Activated CD8-positive, alpha-beta memory T cell treated with anti-CD3 and anti-CD28 coated beads, Interleukin-2, amount 10 ng/mL, durations not matched to agents 7 days and 5 days (primary cell): ENCODE data around the gene CTR9. TPM values are rescaled to one million over a fixed set of nuclear protein-coding genes. Genes with fewer than 3 reads are reported as not detected.

Experiments used
- ATAC-seq: fragments of 150-1000 bp; cut with Tn5 transposase; one replicate; pipeline ENCODE4 v1.10.0; 2021; ENCODE audit warnings: moderate library complexity
- CTCF ChIA-PET: fragments of 350-600 bp; sonication (Branson Sonifier 250); formaldehyde crosslinking; loops from one replicate; lab custom pipeline; 2021; ENCODE audit warnings: antibody characterized with exemption; lab: Charles Lee
- DNase-seq: peaks from one replicate; pipeline ENCODE4 v3.0.0-alpha.2; 2020
- H3K27ac Mint-ChIP-seq: one replicate; pipeline ENCODE4 v1.8.0; 2021; ENCODE audit warnings: mild to moderate bottlenecking, mixed read lengths
- H3K27me3 Mint-ChIP-seq: one replicate; pipeline ENCODE4 v1.8.0; 2021; ENCODE audit warnings: mixed read lengths
- H3K36me3 Mint-ChIP-seq: one replicate; pipeline ENCODE4 v1.8.0; 2021; ENCODE audit warnings: mild to moderate bottlenecking, mixed read lengths
- H3K4me1 Mint-ChIP-seq: one replicate; pipeline ENCODE4 v1.8.0; 2021; ENCODE audit warnings: mixed read lengths
- H3K4me3 Mint-ChIP-seq: one replicate; pipeline ENCODE4 v1.8.0; 2021; ENCODE audit warnings: mild to moderate bottlenecking, moderate library complexity, mixed read lengths
- H3K9me3 Mint-ChIP-seq: one replicate; pipeline ENCODE4 v1.8.0; 2022; ENCODE audit warnings: low read depth, mixed read lengths
- total RNA-seq, 2 experiments: library from RNA; stranded (reverse); gene quantifications; one replicate each; pipeline ENCODE4 v1.2.3, GENCODE V29; 2021

CTR9 gene
- total RNA-seq, 2 experiments from 2014 or later, result 33.9 to 44.6 TPM

DNA sequence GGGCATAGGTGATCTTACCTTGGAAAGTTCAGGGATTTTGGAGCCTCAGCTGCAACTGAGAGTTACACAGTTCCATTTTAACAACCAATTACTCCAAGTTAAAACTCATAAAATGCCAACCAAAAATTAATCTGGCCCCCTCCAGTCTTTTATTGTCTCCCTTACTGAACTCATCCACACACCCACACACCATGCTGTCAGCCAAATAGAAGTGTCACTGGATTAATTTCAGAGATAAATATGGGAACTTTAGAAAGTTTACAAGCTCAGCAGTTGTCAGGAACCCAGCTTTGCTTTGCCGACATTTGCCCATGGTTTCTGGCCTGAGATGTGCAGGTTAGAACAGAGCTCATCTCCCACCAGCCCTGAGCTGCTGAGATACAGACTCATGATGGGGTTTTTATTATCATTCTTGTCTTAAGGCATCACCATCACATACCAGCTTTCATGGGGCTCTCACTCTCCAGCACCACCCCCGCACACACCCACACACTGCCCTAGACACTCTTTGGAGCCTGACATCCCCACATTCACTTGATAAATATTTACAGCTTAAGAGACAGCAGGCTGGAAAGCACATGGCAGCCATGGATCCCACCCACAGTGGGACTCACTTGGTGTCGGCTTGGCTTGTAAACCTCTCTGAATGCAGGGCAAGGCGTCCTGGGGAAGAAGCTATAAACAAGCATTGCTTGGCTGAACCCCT is 23.7 kb upstream of the CTR9 start:
- CTCF ChIA-PET, result interaction anchor here (0.6 to 1.7 kb wide), 3 partner anchors 316 to 1250 kb away, joined by 3 to 4 read pairs (median 3); no protein-coding TSS in a partner anchor
- H3K4me3 Mint-ChIP-seq, result no peak overlapping the region
- H3K9me3 Mint-ChIP-seq, result no peaks in the 10 kb centered on the region
- H3K27me3 Mint-ChIP-seq, result peaks cover 14% of the 10 kb centered on the region
- DNase-seq, result no peak
- H3K4me1 Mint-ChIP-seq, result peaks cover 15% of the 10 kb centered on the region
- peaks cover 1% of the 10 kb centered on the region for H3K36me3 Mint-ChIP-seq
- ATAC-seq, result no peak
- no peak overlapping the region for H3K27ac Mint-ChIP-seq

DNA sequence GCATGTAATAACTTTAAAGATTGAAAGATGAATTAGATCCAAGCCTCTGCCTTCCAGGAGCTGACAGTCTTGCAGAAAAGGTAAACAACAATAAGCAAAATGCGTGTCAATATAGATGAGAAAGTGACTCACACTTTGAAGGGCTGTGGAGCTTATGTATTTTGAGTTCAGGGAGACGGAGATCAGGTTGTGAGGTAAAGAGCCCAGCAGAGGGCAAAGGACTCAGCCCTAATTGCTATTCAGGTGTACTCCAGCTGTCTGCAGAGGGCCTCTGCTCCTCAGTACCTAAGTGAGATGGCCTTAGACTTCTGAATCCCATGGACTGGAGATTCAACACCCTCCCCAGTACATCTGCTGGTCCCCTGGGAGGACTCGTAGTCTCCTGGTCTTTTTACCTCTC is 22.9 kb upstream of the CTR9 start:
- no peak for ATAC-seq
- Mint-ChIP-seq H3K27me3 (peaks cover 14% of the 10 kb centered on the region), H3K27ac (no peak overlapping the region), H3K4me1 (peaks cover 15% of the 10 kb centered on the region), H3K36me3 (peaks cover 1% of the 10 kb centered on the region), H3K4me3 (no peak overlapping the region), H3K9me3 (no peaks in the 10 kb centered on the region)
- CTCF ChIA-PET, result interaction anchor here (1.1 kb wide), 1 partner anchor 314 kb away, joined by 3 read pairs; no protein-coding TSS in a partner anchor
- no peak for DNase-seq

DNA sequence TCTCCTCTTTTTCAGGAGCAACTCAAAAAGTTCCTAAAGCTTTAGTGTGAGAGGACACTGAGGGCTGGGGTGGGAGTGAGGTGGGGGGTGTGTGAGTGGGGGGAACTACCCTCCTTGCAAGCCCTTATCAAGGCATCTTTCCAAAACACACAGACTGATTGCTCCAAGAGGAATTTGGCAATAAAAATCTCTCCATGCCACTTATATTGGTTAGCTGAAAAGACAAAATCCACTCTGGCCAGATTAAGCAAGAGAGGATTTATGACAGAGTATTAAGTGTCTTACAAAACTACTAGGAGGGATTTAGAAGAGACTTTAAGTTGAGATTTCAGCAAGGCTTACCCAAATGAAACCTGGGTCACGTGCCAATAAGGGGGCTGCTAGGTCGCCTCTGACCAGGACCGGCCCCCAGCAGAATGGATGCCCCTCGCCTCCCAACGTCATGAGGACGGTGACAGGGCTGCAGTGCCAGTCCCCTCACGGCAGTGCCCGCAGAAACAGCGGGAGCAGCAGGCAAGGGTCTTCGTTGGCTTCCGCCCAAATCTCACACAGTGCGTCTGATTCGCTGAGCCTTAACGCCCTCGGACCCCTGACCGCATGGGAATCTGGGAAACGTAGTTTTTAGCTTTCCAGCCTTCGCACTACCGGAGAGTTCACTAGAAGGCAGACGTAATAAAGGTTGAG is 22.1 kb upstream of the CTR9 start:
- Mint-ChIP-seq H3K4me3 (no peak overlapping the region), H3K27ac (no peak overlapping the region), H3K4me1 (peaks cover 15% of the 10 kb centered on the region), H3K9me3 (no peaks in the 10 kb centered on the region), H3K27me3 (peaks cover 15% of the 10 kb centered on the region), H3K36me3 (peaks cover 1% of the 10 kb centered on the region)
- CTCF ChIA-PET, result interaction anchor here (1.1 to 1.2 kb wide), 2 partner anchors 315 kb away, joined by 3 read pairs; no protein-coding TSS in a partner anchor
- DNase-seq (no peak), ATAC-seq (no peak)

DNA sequence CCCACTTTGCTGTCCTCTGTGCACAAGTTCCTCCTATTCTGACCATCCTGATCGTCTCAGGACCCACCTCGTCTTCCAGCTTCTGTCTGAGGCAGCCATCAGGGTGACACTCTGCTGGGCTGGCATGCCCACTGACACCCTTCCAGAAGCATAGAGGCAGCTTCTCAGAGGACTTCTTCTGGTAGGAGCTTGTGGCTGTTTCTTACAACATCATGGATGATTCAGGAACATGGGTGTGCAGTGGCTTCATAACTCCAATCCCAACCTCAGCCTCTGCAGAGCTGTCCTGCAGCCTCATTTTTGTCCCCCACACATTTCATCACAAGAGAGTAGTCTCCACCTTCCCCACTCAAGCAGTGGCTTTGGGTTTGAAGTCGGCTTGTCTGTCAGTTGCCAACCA is 20.9 kb upstream of the CTR9 start:
- CTCF ChIA-PET, result interaction anchor here (1.2 kb wide), 2 partner anchors 316 to 324 kb away, joined by 3 to 4 read pairs; no protein-coding TSS in a partner anchor
- Mint-ChIP-seq H3K4me3 (no peak overlapping the region), H3K27me3 (peaks cover 15% of the 10 kb centered on the region), H3K4me1 (peaks cover 15% of the 10 kb centered on the region), H3K36me3 (peaks cover 1% of the 10 kb centered on the region), H3K27ac (no peak overlapping the region), H3K9me3 (no peaks in the 10 kb centered on the region)
- ATAC-seq, result no peak
- no peak for DNase-seq

DNA sequence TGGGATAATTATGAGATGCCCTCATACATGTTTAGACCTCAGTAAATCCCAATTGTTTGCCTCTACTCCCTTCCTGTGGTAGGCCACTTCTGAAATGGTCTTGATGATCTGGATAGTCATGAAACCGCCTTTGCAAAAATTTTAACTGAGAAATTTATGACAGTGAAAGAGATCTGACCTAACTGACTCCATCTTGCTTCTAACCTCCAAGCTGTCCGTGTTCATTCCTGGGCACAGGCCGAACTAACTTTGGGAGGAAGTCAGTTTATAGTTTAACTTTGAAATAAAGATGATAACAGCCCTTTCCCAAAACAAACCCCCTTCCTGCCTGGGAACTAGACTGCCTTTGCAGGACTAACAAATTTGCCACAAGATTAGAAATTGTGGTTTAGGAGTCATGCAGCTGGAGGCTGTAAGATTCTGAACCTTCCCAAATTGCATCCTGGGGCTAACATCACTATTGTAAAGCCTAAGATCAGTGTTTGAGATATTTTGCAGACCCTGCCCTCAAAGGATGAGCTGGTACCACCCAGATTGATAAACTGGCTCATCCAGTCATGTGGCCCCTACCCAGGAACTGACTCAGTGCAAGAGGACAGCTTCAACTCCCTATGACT is 19.9 kb upstream of the CTR9 start:
- H3K4me3 Mint-ChIP-seq, result no peak overlapping the region
- no peaks in the 10 kb centered on the region for H3K9me3 Mint-ChIP-seq
- H3K4me1 Mint-ChIP-seq, result peaks cover 11% of the 10 kb centered on the region
- no peak overlapping the region for H3K27ac Mint-ChIP-seq
- peaks cover 15% of the 10 kb centered on the region for H3K27me3 Mint-ChIP-seq
- no peak for DNase-seq
- H3K36me3 Mint-ChIP-seq, result no peaks in the 10 kb centered on the region
- CTCF ChIA-PET, result interaction anchor here (2.0 kb wide), 1 partner anchor 316 kb away, joined by 4 read pairs; no protein-coding TSS in a partner anchor
- no peak for ATAC-seq

DNA sequence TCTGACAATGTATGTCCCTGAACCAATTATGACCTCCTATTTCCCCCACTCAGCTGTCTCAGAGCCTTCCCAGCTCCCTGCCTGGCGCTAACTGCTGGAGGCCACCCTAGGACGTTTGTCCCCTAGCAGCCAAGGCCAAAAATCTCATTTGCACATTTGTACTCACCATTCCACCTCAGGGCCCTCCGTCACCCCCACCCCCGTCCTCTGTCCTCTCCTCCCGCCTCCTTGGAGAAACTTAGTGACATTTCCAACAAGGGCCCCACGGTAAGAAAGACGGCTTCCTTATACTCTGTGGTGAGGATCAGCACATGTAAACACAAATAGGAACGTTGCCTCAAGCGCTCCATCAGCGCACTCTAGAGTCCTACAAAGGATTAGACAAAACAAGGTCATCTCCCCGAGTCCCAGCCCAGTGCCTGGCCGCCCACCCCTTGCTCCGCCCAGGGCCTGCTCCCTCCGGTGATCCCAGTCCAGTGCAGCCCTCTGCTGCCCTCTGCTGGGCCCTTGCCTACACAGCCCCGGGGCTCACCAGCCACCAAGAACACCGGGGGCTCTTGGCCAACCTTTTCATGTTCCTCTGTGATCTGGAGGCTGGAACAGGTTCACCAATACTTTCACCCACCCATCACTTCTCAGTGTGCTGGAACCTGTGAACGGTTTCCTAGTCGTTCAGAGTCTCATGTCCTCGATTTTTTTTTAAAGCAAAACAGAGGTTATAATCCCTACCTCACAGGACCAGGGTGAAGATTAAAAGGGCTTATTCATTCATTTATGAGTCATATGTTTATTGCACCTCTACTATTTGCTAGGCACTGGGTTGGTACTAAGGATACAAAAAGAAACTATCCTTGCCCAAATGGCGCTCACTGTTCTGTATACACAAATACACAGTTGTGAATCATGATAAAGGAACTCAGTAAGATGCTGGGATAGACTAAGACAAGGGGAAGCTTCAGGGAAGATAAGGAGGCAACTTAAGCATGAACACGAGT is 15.3 kb upstream of the CTR9 start:
- peaks cover 7% of the 10 kb centered on the region for H3K27me3 Mint-ChIP-seq
- DNase-seq (peak; percentile 92), ATAC-seq (peak; percentile 100)
- H3K36me3 Mint-ChIP-seq, result no peaks in the 10 kb centered on the region
- CTCF ChIA-PET, result interaction anchor here (0.5 to 8.4 kb wide), 20 partner anchors 11 to 1262 kb away, joined by 3 to 60 read pairs (median 3); partner anchors contain the start of gene EIF4G2
- H3K4me1 Mint-ChIP-seq, result peaks cover 9% of the 10 kb centered on the region
- peak overlapping the region; percentile 20 for H3K4me3 Mint-ChIP-seq
- no peaks in the 10 kb centered on the region for H3K9me3 Mint-ChIP-seq
- no peak overlapping the region for H3K27ac Mint-ChIP-seq

DNA sequence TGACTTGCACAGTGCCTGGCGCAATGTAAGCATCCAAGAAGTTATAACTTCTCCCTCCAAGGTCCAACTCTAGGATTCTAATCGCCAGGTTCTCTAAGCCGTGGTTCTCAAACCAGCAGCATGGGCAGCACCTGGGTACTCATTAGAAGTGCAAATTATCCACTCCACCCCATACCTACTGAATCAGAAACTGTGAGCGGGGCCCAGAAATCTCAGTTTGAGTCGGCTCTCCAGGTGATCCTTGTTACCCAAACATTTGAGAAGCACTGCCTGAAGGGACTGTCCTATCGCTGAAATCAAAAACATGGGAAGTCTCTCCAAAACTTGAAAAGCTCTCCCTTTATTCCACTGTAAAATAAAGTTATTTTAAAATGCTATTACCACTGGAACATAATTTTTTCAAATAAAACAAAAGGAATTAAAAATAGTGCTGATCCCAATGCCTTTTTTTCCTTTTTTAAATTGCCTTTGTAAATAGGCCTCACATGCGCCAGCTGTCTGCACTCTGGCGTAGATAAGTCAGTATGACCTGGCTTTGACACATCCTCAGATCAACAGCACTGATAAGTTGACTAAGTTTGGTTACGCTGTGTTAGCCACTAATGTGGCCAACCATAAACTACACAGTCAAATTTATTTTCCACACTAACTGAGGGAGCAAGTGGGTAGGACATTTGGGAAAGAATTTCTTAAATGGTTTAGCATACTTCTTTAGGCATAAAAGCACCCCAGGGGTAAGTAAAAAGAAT is 8.4 kb upstream of the CTR9 start:
- Mint-ChIP-seq H3K36me3 (no peaks in the 10 kb centered on the region), H3K9me3 (no peaks in the 10 kb centered on the region), H3K27me3 (peaks cover 3% of the 10 kb centered on the region), H3K4me3 (peak overlapping the region; percentile 37), H3K4me1 (peaks cover 30% of the 10 kb centered on the region), H3K27ac (peak overlapping the region; percentile 58)
- peak; percentile 72 for DNase-seq
- ATAC-seq, result peak; percentile 92
- CTCF ChIA-PET, result interaction anchor here (0.8 to 8.4 kb wide), 7 partner anchors 8 to 336 kb away, joined by 3 to 60 read pairs (median 4); partner anchors contain the start of gene CTR9

DNA sequence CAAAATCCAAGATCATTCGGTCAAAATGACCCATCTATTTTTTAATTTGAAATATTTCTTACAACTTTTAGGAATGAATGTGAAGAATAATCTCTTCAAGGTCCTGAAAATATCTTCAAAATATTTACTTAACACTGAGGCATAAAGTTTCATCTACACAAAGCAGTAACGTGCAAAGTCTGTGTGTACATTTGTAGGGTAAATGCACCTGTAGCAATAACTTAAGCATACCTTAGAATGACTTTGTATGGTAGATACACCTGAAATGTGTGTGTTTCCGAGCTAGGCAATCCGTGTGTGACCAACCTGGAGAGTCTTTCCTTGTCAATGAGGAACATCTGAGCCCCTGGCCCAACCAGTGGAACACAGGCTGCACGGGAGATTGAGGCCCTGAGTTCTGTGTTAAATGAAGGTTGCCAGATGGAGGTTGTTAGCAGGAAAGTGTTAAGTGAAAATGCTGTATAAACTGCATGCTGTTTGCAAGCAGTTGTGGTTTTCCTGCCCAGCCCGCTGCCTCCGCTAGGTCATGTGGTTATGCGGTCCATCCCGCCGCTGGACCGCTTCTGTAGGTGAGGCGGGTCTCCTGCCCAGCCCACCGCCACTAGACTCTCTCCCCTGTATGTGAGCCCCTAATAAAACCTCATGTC is 7.6 kb upstream of the CTR9 start:
- CTCF ChIA-PET, result interaction anchor here (8.4 kb wide), 1 partner anchor 329 kb away, joined by 60 read pairs; no protein-coding TSS in a partner anchor
- Mint-ChIP-seq H3K27me3 (peaks cover 3% of the 10 kb centered on the region), H3K4me3 (peak overlapping the region; percentile 50), H3K4me1 (peaks cover 36% of the 10 kb centered on the region), H3K36me3 (no peaks in the 10 kb centered on the region), H3K27ac (peak overlapping the region; percentile 79), H3K9me3 (no peaks in the 10 kb centered on the region)
- peak; percentile 78 for DNase-seq
- ATAC-seq, result peak; percentile 34

DNA sequence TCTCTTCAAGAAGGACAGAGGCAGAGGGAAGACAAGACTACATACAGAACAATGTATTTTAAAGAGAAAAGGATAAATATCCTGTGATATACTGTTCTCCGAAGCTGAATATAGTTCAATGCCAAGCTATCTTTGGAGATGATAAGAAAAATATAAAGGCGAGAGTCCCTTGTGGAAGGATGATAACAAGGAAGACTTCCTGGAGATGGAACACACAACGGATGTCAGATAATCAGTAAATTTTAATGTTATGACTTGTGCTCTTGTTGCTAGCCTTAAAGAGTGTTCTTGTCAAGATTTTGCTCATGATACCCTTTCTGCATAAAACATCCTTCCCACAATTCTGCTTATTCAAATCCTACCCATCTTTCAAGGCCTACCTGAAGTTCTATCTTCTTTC is 6.8 kb upstream of the CTR9 start:
- peaks cover 44% of the 10 kb centered on the region for H3K4me1 Mint-ChIP-seq
- H3K9me3 Mint-ChIP-seq, result no peaks in the 10 kb centered on the region
- H3K36me3 Mint-ChIP-seq, result no peaks in the 10 kb centered on the region
- no peak for DNase-seq
- H3K27me3 Mint-ChIP-seq, result peaks cover 3% of the 10 kb centered on the region
- CTCF ChIA-PET, result no interaction called here
- no peak for ATAC-seq
- no peak overlapping the region for H3K4me3 Mint-ChIP-seq
- peak overlapping the region; percentile 79 for H3K27ac Mint-ChIP-seq

DNA sequence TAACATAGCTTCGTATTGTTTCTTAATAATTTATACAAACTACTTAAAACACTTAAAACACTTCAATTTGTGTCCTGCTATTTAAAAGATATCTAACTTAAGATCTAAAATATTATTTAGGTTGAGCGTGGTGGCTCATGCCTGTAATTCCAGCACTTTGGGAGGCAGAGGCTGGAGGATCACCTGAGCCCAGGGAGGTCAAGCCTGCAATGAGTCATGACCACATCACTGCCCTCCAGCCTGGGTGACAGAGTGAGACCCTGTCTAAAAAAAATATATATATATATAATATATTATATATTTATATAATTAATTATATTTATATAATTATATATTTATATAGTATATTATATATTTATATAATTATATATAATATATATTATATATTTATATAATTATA is 4.2 kb upstream of the CTR9 start:
- DNase-seq, result no peak
- Mint-ChIP-seq H3K27ac (no peak overlapping the region), H3K4me1 (peaks cover 47% of the 10 kb centered on the region), H3K27me3 (peaks cover 3% of the 10 kb centered on the region), H3K4me3 (no peak overlapping the region), H3K9me3 (no peaks in the 10 kb centered on the region), H3K36me3 (no peaks in the 10 kb centered on the region)
- ATAC-seq, result no peak
- CTCF ChIA-PET, result interaction anchor here (0.8 kb wide), 1 partner anchor 10 kb away, joined by 3 read pairs; no protein-coding TSS in a partner anchor

DNA sequence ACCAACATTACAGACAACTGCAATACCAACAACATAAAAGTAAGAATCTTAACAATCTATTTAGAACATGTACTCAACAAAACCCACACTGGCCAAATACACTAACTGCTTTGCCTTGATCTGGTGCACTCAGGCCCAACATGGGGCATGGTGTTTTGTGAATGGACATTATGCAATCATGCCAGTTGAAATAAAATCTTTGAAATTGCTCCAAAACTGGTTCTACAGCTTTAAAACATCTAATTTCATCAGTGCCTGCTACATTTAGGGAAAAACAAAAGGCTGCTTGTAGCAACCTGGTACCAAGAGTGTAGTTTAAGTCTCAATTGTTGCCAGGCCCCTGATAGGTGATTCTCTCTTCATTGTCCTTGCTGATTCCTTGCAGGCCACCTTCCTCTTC is 3.3 kb upstream of the CTR9 start:
- no peaks in the 10 kb centered on the region for H3K9me3 Mint-ChIP-seq
- H3K27ac Mint-ChIP-seq, result no peak overlapping the region
- ATAC-seq, result no peak
- peaks cover 46% of the 10 kb centered on the region for H3K4me1 Mint-ChIP-seq
- H3K4me3 Mint-ChIP-seq, result no peak overlapping the region
- CTCF ChIA-PET, result interaction anchor here (0.8 kb wide), 1 partner anchor 11 kb away, joined by 3 read pairs; no protein-coding TSS in a partner anchor
- DNase-seq, result no peak
- peaks cover 3% of the 10 kb centered on the region for H3K36me3 Mint-ChIP-seq
- peaks cover 3% of the 10 kb centered on the region for H3K27me3 Mint-ChIP-seq
